Stimulated activated naive CD8-positive, alpha-beta T cell treated with anti-CD3 and anti-CD28 coated beads, Interleukin-15, Interleukin-2, amounts not matched to agents 100 ng/mL and 50 ng/mL, for 24 hours (primary cell): ENCODE results near the gene GNPTAB.
"Not testable (repeated sequence)": the region's sequence is repeated elsewhere in the genome, so short reads cannot be mapped to it uniquely, and the experiment has no call there.

Experiments used
- H3K27ac Mint-ChIP-seq: one replicate; pipeline ENCODE4 v1.8.0; 2021; ENCODE audit warnings: mild to moderate bottlenecking, mixed read lengths
- H3K27me3 Mint-ChIP-seq: one replicate; pipeline ENCODE4 v1.8.0; 2021; ENCODE audit warnings: mixed read lengths
- H3K36me3 Mint-ChIP-seq: one replicate; pipeline ENCODE4 v1.8.0; 2021; ENCODE audit warnings: low read depth, mixed read lengths
- H3K4me1 Mint-ChIP-seq: one replicate; pipeline ENCODE4 v1.8.0; 2021; ENCODE audit warnings: low read depth, mixed read lengths
- H3K4me3 Mint-ChIP-seq: one replicate; pipeline ENCODE4 v1.8.0; 2021; ENCODE audit warnings: mild to moderate bottlenecking, mixed read lengths
- H3K9me3 Mint-ChIP-seq: one replicate; pipeline ENCODE4 v1.8.0; 2021; ENCODE audit warnings: mixed read lengths

Gene GNPTAB

DNA sequence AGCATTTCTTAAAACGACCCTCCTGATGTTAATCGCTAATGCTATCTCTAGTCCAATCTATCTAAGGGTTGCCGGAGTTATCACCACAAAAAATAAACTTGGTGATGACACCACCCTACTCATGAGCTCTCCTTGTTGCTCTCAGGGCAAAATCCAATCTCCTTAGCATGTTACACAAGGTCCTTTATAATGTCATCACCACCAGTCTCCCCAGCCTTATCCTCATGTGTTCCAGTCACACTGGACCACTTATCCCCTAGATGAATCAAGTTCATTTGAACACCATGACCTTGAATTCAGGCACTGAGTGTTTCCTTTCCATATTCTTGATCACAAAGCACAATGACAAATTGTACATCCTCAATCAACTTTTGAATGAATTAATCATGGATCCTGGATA is 27.6 kb upstream of the GNPTAB start:
- Mint-ChIP-seq H3K27ac (no peak overlapping the region), H3K4me3 (no peak overlapping the region), H3K27me3 (no peaks in the 10 kb centered on the region), H3K9me3 (no peaks in the 10 kb centered on the region), H3K36me3 (no peaks in the 10 kb centered on the region), H3K4me1 (peaks cover 43% of the 10 kb centered on the region)

DNA sequence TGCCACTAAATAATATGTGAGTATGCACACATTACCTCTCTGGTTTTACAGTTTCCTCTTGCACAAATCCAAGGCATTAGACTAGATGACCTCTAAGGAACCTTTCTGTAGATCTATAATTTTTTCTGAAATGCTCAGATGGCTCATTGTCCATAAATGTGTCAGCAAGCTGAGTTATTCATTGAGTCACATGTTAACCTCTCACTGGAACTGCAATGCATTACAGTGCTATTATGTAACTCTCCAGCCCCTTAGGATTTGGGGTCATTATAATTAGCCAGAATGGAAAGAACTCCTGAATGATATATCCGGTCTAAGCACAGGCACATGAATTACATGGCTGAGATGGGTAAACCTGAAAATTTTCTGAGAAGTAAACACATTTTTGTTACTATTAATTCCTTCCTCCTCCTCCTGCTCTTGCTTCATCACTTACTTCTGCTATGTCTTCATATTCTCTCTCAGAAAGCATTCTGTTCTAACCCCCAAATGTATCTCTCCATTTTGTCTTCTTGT is 26.3 kb upstream of the GNPTAB start:
- Mint-ChIP-seq H3K36me3 (no peaks in the 10 kb centered on the region), H3K4me1 (peaks cover 43% of the 10 kb centered on the region), H3K27ac (no peak overlapping the region), H3K27me3 (no peaks in the 10 kb centered on the region), H3K4me3 (no peak overlapping the region), H3K9me3 (no peaks in the 10 kb centered on the region)

DNA sequence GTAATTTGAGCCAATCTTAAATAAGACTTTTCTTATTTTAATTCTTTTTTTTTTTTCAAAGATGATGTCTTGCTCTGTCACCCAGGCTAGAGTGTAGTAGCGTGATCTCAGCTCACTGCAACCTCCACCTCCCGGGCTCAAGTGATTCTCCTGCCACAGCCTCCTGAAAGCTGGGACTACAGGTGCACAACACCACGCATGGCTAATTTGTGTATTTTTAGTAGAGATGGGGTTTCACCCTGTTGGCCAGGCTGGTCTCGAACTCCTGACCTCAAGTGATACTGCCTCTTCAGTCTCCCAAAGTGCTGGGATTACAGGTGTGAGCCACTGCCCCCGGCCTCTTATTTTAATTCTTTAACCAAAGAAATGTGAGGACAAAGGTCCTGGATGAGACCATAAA is 25.9 kb upstream of the GNPTAB start:
- not testable (repeated sequence) for H3K9me3 Mint-ChIP-seq, H3K36me3 Mint-ChIP-seq, H3K27ac Mint-ChIP-seq, H3K4me3 Mint-ChIP-seq, H3K27me3 Mint-ChIP-seq
- peaks cover 43% of the 10 kb centered on the region for H3K4me1 Mint-ChIP-seq

DNA sequence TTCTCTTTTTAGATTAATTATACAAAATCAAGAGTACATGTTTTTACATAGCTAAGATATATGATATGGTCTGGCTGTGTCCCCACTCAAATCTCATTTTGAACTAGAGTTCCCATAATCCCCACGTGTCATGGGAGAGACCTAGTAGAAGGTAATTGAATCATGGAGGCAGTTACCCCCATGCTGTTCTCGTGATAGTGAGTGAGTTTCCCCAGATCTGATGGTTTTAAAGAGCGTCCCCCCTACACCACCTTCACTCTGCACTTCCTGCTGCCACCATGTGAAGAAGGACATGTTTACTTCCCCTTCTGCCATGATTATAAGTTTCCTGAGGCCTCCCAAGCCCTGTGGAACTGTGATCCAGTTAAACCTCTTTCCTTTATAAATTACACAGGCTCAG is 25.2 kb upstream of the GNPTAB start:
- no peaks in the 10 kb centered on the region for H3K9me3 Mint-ChIP-seq
- H3K36me3 Mint-ChIP-seq: no peaks in the 10 kb centered on the region
- H3K27me3 Mint-ChIP-seq: no peaks in the 10 kb centered on the region
- no peak overlapping the region for H3K4me3 Mint-ChIP-seq
- H3K4me1 Mint-ChIP-seq: peaks cover 42% of the 10 kb centered on the region
- H3K27ac Mint-ChIP-seq: no peak overlapping the region

DNA sequence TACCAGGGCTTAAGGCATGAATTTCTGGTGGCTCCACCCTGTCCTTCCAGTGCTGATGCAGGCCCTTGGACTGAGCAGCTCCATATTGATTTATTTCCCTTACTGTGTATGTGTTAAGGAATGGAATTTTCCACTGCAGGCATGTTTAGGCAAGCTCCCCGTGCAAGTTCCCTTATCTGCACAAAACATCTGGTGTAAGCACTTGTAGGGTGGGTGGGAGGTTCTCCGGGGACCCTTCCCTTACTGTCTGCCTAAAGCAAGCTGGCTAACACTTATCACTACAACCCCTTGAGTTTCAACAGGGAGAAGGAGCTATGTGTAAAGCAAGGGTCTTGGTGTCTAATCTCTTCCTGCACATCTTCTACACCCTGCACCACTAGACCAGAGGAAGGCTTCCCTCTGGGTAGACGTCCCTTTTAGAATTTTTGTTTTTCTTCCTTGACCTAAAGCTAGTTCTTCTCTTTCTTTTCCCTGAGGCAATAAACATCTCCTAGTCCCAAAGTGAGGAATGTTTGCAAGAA is 24.7 kb upstream of the GNPTAB start:
- peaks cover 38% of the 10 kb centered on the region for H3K4me1 Mint-ChIP-seq
- H3K4me3 Mint-ChIP-seq: no peak overlapping the region
- H3K27me3 Mint-ChIP-seq: no peaks in the 10 kb centered on the region
- no peaks in the 10 kb centered on the region for H3K36me3 Mint-ChIP-seq
- no peak overlapping the region for H3K27ac Mint-ChIP-seq
- H3K9me3 Mint-ChIP-seq: no peaks in the 10 kb centered on the region

DNA sequence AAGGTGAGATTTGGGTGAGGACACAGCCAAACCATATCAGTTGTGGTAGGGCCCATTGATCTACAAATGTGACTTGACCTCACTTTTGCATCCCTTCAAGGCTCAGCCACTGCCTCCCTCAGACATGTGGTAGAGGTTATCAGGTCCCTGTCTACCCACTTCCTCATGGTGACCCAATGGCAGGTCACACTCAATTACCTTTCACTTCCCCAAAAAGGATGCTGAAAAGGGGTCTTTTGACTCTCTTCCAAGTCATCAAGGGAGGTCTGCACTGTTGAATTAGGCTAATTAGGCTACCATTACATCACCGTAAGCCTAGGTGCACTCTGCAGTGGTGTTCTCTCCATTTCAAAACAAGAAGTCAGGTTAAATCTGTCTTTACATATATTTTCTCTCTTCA is 24.0 kb upstream of the GNPTAB start:
- Mint-ChIP-seq H3K27me3 (no peaks in the 10 kb centered on the region), H3K4me1 (peaks cover 36% of the 10 kb centered on the region), H3K4me3 (no peak overlapping the region), H3K36me3 (no peaks in the 10 kb centered on the region), H3K9me3 (no peaks in the 10 kb centered on the region), H3K27ac (no peak overlapping the region)

DNA sequence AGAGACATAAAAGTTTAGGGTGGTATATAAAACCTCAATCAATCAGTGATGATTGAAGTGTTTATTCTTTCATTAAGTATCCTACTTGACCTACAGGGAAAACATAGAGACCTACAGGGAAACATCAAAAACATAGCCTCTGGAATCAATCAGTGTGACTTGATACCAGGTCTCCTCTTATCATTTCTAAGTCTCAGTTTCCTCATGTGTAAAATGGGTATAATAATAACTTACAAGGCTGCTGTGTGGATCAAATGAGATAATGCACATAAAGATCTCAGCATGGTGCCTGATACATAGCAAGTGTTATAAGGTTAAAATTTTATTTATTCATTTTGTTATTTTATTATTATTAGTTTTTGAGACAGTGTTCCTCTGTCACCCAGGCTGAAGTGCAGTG is 22.2 kb upstream of the GNPTAB start:
- no peak overlapping the region for H3K4me3 Mint-ChIP-seq
- H3K27me3 Mint-ChIP-seq: no peaks in the 10 kb centered on the region
- peaks cover 28% of the 10 kb centered on the region for H3K4me1 Mint-ChIP-seq
- no peak overlapping the region for H3K27ac Mint-ChIP-seq
- H3K9me3 Mint-ChIP-seq: no peaks in the 10 kb centered on the region
- no peaks in the 10 kb centered on the region for H3K36me3 Mint-ChIP-seq

DNA sequence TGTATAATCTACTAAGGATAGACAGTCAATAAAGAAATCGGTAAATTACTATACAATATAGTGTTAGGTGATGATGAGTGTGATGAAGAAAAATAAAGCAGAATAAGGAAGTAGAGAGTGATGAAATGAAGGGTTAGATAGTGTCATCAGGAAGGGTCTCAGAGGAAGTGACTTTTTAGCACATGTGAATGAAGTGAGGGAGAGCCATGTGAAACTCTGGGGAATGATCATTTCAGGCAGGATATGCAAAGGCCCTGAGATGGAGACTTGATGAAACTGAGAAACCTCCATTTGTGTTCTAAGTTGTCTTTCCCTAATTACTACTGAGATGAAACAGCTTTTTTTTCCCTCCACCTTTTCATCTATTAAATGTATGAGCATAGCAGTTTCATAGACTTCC is 19.4 kb upstream of the GNPTAB start:
- H3K4me1 Mint-ChIP-seq: peaks cover 18% of the 10 kb centered on the region

DNA sequence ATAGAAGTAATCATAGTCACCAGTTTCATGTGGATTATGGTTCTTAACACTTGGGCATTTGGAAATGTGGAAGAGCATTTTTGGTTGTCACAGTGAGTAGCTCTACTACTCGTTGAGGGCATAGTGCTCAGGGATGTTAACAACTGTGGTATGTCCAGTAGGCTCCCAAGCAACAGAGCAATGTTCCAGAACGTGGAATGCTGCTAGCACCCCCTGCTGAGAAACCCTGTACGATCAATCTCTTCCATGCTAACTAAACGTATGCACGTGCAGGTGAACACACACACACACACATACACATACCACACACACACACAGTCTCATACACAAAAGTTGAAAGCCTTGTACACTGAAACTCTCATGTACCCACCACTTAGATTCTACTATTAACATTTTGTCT is 16.6 kb upstream of the GNPTAB start:
- no peak overlapping the region for H3K27ac Mint-ChIP-seq
- H3K4me3 Mint-ChIP-seq: no peak overlapping the region
- no peaks in the 10 kb centered on the region for H3K9me3 Mint-ChIP-seq
- H3K36me3 Mint-ChIP-seq: no peaks in the 10 kb centered on the region
- H3K27me3 Mint-ChIP-seq: no peaks in the 10 kb centered on the region
- peaks cover 7% of the 10 kb centered on the region for H3K4me1 Mint-ChIP-seq

More for the DNA sequence above, 19.4 kb upstream of the GNPTAB start:
- Mint-ChIP-seq H3K27me3 (no peaks in the 10 kb centered on the region), H3K4me3 (no peak overlapping the region), H3K27ac (no peak overlapping the region), H3K36me3 (no peaks in the 10 kb centered on the region), H3K9me3 (no peaks in the 10 kb centered on the region)

DNA sequence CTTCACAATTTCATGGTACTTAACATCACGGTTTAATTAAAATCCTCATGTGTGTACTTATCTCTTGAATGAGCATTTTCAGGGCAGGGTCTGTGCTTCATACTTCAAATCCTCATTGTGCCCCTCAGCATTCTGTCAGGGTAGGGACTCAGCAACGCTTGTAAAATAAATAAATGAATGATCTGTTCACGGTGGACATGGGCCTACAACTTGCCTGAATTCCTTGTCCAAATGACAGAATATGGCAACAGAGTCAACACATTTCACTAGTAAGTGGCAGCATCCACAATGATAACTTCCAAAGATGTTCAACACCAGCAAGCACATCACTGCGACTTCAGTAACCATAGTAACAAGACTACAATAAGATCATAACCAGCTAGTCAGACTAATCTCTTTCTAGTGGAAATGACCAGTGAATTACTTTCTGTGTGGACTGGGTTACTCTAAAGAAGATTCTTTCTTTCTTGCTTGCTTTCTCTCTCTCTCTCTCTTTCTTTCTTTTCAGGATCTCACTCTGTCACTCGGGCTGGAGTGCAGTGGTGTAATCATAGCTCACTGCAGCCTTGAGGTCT is 14.5 kb upstream of the GNPTAB start:
- no peaks in the 10 kb centered on the region for H3K9me3 Mint-ChIP-seq
- no peak overlapping the region for H3K4me3 Mint-ChIP-seq
- H3K27me3 Mint-ChIP-seq: no peaks in the 10 kb centered on the region
- no peak overlapping the region for H3K27ac Mint-ChIP-seq
- H3K4me1 Mint-ChIP-seq: peaks cover 3% of the 10 kb centered on the region
- no peaks in the 10 kb centered on the region for H3K36me3 Mint-ChIP-seq

DNA sequence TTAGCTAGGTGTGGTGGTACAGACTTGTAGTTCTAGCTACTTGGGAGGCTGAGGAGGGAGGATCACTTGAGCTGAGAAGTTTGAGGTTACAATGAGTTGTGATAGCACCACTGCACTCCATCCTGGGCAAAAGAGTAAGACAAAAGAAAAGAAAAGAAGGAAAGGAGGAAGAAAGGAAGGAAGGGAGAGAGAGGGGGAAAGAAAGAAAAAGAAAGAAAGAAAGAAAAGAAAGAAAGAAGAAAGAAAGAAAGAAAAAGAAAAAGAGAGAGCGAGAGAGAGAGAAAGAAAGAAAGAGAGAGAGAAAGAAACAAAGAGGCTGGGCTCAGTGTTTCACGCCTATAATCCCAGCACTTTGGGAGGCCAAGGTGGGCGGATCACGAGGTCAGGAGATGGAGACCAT is 10.3 kb upstream of the GNPTAB start:
- Mint-ChIP-seq H3K4me3 (no peak overlapping the region), H3K27ac (no peak overlapping the region), H3K36me3 (no peaks in the 10 kb centered on the region), H3K9me3 (no peaks in the 10 kb centered on the region), H3K4me1 (peaks cover 11% of the 10 kb centered on the region), H3K27me3 (no peaks in the 10 kb centered on the region)

DNA sequence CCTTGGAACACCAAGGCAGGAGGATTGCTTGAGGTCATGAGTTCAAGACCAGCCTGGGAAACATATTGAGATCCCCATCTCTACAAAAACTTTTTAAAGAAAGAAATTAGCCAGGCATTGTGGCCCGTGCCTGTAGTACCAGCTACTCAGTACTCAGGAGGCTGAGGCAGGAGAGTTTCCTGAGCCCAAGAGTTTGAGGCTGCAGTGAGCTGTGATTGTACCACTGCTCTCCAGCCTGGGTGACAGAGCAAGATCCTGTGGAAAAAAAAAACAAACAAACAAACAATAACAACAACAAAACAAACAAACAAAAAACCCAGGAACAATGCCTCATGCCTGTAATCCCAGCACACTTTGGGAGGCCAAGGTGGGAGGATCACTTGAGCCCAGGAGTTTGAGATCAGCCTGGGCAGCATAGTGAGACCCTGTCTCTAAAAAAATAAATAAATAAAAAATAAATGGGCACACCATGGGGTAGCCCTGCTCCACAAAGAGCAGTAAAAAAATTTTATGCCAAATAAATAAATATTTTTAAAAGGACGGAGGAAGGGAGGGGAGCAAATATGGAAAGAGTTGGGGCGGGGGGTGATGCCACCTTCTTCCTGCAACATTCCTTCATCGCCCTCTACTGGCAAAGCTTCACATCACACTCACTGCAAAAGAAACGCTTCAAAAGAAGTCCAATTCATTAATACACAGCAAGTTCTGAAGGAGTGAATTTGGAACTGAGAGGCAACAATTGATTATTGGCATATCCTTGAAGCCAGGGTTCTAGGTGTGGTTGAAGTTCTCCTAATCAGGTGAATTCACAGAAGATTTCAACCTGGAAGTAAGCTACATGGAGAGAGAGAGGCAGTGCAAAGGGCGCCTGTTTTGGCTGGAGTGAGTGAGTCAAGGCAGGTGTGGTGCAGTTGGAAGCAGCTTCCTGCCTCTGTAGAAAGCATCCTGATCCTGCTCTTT is 8.8 kb upstream of the GNPTAB start:
- H3K4me3 Mint-ChIP-seq: no peak overlapping the region
- H3K36me3 Mint-ChIP-seq: no peaks in the 10 kb centered on the region
- no peak overlapping the region for H3K27ac Mint-ChIP-seq
- H3K27me3 Mint-ChIP-seq: no peaks in the 10 kb centered on the region
- peaks cover 11% of the 10 kb centered on the region for H3K4me1 Mint-ChIP-seq
- H3K9me3 Mint-ChIP-seq: no peaks in the 10 kb centered on the region

DNA sequence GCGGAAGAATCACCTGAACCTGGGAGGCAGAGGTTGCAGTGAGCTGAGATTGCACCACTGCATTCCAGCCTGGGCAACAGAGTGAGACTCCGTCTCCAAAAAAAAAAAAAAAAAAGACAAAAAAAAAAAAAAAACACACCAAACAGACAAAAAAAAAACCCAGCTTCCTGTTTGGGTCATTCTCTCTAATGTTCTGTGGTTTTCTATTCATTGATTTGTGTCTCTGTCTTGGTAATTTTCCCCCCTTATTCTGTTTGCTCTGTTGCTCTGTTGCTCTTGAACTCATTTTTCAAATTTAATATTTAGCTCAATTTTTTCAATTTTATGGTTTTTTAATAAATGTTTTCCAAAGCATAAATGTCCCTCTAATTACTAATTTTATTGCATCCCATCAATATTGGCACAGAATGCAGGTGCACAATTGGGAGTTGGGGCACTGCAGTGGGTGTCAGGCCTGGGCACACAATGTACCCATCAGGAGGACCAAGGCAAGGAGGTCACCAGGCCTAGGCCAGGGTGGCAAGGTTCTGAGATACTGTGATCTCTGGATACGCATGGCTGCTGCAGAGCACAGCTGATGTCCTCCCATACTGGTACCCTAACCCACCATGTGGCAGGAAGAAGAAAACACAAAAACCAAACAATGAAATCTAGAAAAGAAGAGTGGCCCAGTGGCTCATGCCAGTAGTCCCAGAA is 8.0 kb upstream of the GNPTAB start:
- Mint-ChIP-seq H3K27me3 (no peaks in the 10 kb centered on the region), H3K4me1 (peaks cover 11% of the 10 kb centered on the region), H3K27ac (no peak overlapping the region), H3K9me3 (no peaks in the 10 kb centered on the region), H3K4me3 (no peak overlapping the region), H3K36me3 (no peaks in the 10 kb centered on the region)

DNA sequence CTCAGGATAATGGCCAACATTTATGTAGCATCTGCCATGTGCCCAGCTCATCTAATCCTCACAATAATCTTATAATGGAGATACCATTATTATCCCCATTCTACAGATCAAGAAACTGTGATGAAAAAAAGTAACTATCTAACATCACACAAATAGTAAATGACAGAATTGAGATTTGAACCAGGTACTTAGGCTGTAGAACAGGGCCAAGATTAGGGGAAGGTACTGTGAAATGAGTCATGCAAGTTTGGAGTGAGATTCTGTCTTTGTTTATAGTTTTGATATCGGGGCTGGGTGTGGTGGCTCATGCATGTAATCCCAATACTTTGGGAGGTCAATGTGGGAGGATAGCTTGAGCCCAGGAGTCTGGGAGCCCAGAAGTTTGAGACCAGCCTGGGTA is 1.3 kb upstream of the GNPTAB start:
- peaks cover 4% of the 10 kb centered on the region for H3K36me3 Mint-ChIP-seq
- H3K27ac Mint-ChIP-seq: peak overlapping the region; percentile 21
- peaks cover 35% of the 10 kb centered on the region for H3K4me1 Mint-ChIP-seq
- no peaks in the 10 kb centered on the region for H3K9me3 Mint-ChIP-seq
- no peak overlapping the region for H3K4me3 Mint-ChIP-seq
- no peaks in the 10 kb centered on the region for H3K27me3 Mint-ChIP-seq
